LNCAP (cell line): ENCODE results near the gene ACACA.

Experiments used
- TF ChIP-seq, protein P1 (sequence below): fragments of 450-650 bp; IDR thresholded peaks from 2 replicates; pipeline ENCODE4 v1.5.1; 2017; ENCODE audit warnings: mild to moderate bottlenecking

ACACA gene

DNA sequence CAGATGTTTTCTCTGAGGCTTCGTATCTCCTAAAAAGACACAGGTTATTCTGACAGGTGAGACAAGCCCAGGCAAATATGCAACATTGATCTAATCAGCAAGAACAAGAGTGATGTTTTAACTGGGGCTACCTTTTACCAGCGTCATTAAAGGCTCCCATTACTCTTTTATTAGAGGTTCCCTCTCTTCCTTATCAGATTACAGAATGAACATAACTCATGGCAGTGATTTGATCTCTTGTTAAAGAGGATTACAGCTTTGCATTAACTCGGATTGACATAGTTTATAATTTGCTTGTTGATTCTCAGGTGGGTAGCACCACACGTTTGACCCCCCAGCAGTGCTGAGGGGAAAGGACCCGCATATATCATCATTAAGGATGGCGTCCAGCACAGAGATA is 367.4 kb downstream of the ACACA start:
- TF ChIP-seq, protein P1, sequence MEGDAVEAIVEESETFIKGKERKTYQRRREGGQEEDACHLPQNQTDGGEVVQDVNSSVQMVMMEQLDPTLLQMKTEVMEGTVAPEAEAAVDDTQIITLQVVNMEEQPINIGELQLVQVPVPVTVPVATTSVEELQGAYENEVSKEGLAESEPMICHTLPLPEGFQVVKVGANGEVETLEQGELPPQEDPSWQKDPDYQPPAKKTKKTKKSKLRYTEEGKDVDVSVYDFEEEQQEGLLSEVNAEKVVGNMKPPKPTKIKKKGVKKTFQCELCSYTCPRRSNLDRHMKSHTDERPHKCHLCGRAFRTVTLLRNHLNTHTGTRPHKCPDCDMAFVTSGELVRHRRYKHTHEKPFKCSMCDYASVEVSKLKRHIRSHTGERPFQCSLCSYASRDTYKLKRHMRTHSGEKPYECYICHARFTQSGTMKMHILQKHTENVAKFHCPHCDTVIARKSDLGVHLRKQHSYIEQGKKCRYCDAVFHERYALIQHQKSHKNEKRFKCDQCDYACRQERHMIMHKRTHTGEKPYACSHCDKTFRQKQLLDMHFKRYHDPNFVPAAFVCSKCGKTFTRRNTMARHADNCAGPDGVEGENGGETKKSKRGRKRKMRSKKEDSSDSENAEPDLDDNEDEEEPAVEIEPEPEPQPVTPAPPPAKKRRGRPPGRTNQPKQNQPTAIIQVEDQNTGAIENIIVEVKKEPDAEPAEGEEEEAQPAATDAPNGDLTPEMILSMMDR = no peak

DNA sequence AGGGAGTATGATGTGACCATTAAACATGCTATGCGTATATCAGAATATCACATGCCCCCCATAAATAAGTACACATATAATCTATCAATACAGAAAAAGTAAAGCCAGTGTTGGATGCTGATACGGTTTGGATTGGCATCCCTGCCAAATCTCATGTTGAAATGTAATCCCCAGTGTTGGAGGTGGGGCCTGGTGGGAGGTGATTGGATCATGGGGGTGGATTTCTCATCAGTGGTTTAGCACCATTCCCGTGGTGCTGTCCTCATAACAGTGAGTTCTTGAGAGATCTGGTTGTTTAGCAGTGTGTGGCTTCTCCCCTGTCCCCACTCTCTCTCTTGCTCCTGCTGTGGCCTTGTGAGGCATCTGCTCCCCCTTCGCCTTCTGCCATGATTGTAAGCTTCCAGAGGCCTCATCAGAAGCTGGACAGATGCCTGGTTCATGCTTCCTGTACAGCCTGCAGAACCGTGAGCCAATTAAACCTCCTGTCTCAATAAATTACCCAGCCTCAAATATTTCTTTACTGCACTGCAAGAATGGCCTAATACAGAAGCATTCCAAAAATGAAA is 369.0 kb downstream of the ACACA start:
- TF ChIP-seq, protein P1 = no peak
